Breast epithelium (tissue), 4 donors: ENCODE results near the gene FOXA2. TPM values are rescaled to one million over a fixed set of nuclear protein-coding genes. Genes with fewer than 3 reads are reported as not detected.

Source experiments
- DNase-seq, 2 donors: peaks; one replicate each; pipeline ENCODE4 v3.0.0-alpha.2; 2019; ENCODE audit warnings: low spot score in 2 of 2
- H3K27ac ChIP-seq, 2 donors: fragments of 200-600 bp; sonication (generic) in 1 of 2; one replicate each; pipeline ENCODE4 v1.5.1; 2016 to 2019; ENCODE audit warnings: mild to moderate bottlenecking in 1 of 2
- H3K27me3 ChIP-seq, 2 donors: fragments of 200-600 bp; sonication (generic) in 1 of 2; one replicate each; pipeline versions ENCODE4 v1.5.1 to v1.6.0; 2017 to 2019; ENCODE audit warnings: control low read depth in 1 of 2, mild to moderate bottlenecking in 1 of 2
- H3K36me3 ChIP-seq: fragments of 200-600 bp; one replicate; pipeline ENCODE4 v1.5.1; 2019
- H3K4me1 ChIP-seq, 2 donors: fragments of 200-600 bp; sonication (generic); one replicate each; pipeline ENCODE4 v1.5.1; 2016 to 2019; ENCODE audit warnings: control low read depth in 1 of 2
- H3K4me3 ChIP-seq, 3 donors: fragments of 200-600 bp; sonication (generic); 1 replicate in 2 of 3; 2 replicates in 1 of 3; pipeline ENCODE4 v1.5.1; 2016 to 2019; ENCODE audit warnings: mild to moderate bottlenecking in 3 of 3, moderate library complexity in 2 of 3
- H3K9me3 ChIP-seq, 2 donors: fragments of 200-600 bp; sonication (generic) in 1 of 2; one replicate each; pipeline ENCODE4 v1.5.1; 2016 to 2019; ENCODE audit warnings: control low read depth in 1 of 2
- POLR2A ChIP-seq: fragments of 450-650 bp; IDR thresholded peaks from one replicate; pipeline ENCODE4 v1.6.1; 2016; ENCODE audit warnings: antibody characterized with exemption, mild to moderate bottlenecking, moderate library complexity
- POLR2AphosphoS5 ChIP-seq, 3 donors: sonication (generic); formaldehyde crosslinking; IDR thresholded peaks; one replicate each; pipeline ENCODE4 v1.6.1; 2017; ENCODE audit warnings: antibody characterized with exemption in 3 of 3
- intact Hi-C: fragments of 100-400 bp; cut with DNase I; formaldehyde crosslinking; loops from one replicate; pipeline ENCODE4 v1.15.1; 2023; ENCODE audit warnings: low total_unique reads
- total RNA-seq, 3 donors: library from RNA; depleted of rRNA; stranded (reverse); fragments of >200 nt; gene quantifications; one replicate each; pipeline ENCODE4 v1.1.0, GENCODE V29; 2016
- TF ChIP-seq, protein P1 (sequence below), 3 donors: fragments of 450-650 bp; IDR thresholded peaks; one replicate each; pipeline ENCODE4 v1.5.1; 2016 to 2017; ENCODE audit warnings: antibody characterized with exemption in 3 of 3, mild to moderate bottlenecking in 3 of 3, moderate library complexity in 3 of 3

FOXA2 gene
- total RNA-seq, 3 donors from 2014 or later: not detected

DNA sequence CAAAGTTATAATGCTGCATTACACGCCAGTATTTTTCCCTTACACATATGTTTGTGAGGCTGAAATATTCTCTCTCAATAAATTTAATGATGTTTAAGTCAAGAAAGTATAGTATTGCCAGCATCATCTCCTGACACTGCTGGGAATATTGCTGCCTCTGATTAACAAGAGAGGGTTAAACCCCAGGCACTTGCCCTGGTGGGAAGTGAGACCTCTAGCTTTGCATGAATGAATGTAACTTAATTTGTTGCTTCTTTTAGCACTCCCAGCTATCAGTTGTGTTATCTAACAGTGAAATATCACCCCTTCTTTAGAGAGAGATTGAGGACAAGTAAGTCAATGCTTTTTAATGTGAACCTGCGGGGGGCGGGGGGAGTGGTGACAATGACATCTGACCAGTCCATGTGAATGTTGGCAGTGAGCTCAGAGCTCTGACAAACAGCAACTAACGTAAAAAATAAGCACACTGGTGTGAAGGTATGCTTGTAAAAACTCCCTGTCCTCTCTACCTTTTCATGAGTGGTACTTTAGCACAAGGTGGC is 9.8 kb downstream of the FOXA2 start:
- Histone ChIP-seq H3K9me3 (no peaks in the 10 kb centered on the region), H3K4me3 (no peak overlapping the region), H3K27ac (no peak overlapping the region), H3K4me1 (no peaks in the 10 kb centered on the region), H3K36me3 (no peaks in the 10 kb centered on the region), H3K27me3 (peaks cover 0 to 94% of the 10 kb centered on the region in 2 donors)
- TF ChIP-seq POLR2A (no peak), POLR2AphosphoS5 (IDR thresholded peaks at IDR 0.05) (no peak)
- TF ChIP-seq, protein P1, sequence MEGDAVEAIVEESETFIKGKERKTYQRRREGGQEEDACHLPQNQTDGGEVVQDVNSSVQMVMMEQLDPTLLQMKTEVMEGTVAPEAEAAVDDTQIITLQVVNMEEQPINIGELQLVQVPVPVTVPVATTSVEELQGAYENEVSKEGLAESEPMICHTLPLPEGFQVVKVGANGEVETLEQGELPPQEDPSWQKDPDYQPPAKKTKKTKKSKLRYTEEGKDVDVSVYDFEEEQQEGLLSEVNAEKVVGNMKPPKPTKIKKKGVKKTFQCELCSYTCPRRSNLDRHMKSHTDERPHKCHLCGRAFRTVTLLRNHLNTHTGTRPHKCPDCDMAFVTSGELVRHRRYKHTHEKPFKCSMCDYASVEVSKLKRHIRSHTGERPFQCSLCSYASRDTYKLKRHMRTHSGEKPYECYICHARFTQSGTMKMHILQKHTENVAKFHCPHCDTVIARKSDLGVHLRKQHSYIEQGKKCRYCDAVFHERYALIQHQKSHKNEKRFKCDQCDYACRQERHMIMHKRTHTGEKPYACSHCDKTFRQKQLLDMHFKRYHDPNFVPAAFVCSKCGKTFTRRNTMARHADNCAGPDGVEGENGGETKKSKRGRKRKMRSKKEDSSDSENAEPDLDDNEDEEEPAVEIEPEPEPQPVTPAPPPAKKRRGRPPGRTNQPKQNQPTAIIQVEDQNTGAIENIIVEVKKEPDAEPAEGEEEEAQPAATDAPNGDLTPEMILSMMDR (IDR thresholded peaks at IDR 0.05): no peak
- intact Hi-C loops: no loop called here
- DNase-seq: no peak

DNA sequence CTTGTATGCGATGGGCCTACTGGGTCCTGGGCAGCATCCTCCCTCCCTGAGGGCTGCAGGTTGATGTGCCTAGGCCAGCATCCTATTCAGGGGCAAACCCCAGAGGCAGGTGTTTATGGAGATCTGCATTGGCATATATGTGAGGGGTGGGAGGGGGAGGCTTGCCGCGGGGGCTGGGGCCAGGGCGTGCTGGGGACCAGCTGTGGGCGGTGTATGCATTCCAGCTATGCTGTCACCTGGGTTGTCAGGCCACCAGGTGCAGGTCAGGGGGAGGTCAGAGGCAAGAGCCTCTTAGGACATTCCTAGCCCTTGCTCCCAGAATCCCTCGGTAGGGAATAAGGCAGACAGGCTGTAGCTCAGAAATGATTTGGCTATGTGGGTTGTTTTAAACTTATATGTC is 11.9 kb downstream of the FOXA2 start:
- H3K4me1 ChIP-seq: no peaks in the 10 kb centered on the region
- no peak overlapping the region for H3K4me3 ChIP-seq
- no peak overlapping the region for H3K27ac ChIP-seq
- intact Hi-C loops: no loop called here
- H3K36me3 ChIP-seq: no peaks in the 10 kb centered on the region
- H3K27me3 ChIP-seq: peaks cover 0 to 93% of the 10 kb centered on the region in 2 donors
- no peaks in the 10 kb centered on the region for H3K9me3 ChIP-seq
- no peak for DNase-seq
- TF ChIP-seq POLR2A (no peak), POLR2AphosphoS5 (IDR thresholded peaks at IDR 0.05) (no peak)
- TF ChIP-seq, protein P1 (IDR thresholded peaks at IDR 0.05): no peak

DNA sequence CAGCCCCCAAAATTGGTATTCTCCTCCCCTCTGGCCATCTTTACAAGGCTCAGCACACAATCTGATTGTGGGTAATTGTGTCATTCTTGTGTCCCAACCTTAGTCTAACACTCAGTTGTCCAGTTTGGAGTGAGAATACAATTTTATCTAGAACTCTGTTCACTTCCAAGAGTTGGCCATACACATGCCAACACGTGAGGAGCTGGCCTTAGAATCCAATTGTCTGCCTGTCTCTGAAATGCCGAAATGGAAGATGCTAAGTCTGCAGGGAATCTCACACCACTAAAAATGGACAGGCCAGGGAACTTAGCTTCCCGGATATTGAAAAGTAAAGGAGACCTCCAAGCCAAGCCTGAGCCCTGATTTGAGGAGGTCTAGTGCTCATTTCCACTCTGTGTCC is 12.3 kb downstream of the FOXA2 start:
- DNase-seq: no peak
- Histone ChIP-seq H3K4me1 (no peaks in the 10 kb centered on the region), H3K9me3 (no peaks in the 10 kb centered on the region), H3K27me3 (peaks cover 0 to 93% of the 10 kb centered on the region in 2 donors), H3K27ac (no peak overlapping the region), H3K4me3 (no peak overlapping the region), H3K36me3 (no peaks in the 10 kb centered on the region)
- TF ChIP-seq, protein P1 (IDR thresholded peaks at IDR 0.05): no peak
- TF ChIP-seq POLR2AphosphoS5 (IDR thresholded peaks at IDR 0.05) (no peak), POLR2A (no peak)
- intact Hi-C loops: no loop called here

DNA sequence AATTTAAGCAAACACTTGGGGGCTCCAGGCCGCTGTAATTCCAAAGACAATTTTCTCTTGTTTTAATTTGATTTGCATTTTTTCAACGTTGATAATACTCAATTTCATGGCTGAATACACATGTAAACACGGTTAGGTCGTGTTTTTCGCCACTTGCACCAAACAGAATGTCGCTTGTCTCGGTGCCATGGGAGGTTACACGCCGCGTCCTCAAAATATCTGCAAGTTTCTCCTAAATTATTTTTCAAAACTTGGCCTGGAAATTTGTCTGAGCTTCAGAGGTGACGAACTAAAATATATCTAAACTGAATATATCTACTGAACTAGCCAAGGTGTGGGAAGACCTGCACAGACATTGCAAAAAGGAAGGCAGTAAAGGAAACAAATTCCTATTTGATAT is 15.0 kb downstream of the FOXA2 start:
- intact Hi-C loops: no loop called here
- peaks cover 0 to 92% of the 10 kb centered on the region in 2 donors for H3K27me3 ChIP-seq
- TF ChIP-seq, protein P1 (IDR thresholded peaks at IDR 0.05): no peak
- TF ChIP-seq POLR2AphosphoS5 (IDR thresholded peaks at IDR 0.05) (no peak), POLR2A (no peak)

DNA sequence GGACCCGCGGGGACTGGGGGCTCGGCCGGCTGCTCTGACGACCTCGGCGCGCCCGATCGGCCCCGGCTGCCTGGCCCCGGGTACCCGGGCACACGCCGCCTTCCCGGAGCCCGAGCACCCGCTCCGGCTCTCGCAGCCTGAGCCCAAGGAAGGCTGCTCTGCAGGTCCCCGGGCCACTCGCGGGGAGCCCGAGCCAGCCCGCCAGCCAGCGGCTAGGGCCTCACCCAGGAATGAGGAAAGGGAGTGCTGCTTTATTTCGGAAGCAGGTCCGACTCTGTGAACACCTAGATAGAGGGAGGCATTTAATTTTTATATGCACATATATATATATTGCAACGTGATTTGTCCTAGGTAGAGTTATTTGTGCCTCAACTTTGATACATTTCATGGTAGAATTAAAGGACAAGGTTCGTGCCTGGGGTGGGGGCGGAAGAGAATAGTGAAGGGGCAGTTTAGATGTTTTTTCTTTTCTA is 15.5 kb downstream of the FOXA2 start:
- no peak for DNase-seq
- Histone ChIP-seq H3K36me3 (no peaks in the 10 kb centered on the region), H3K27ac (no peak overlapping the region), H3K9me3 (no peaks in the 10 kb centered on the region), H3K27me3 (peaks cover 0 to 97% of the 10 kb centered on the region in 2 donors), H3K4me3 (no peak overlapping the region), H3K4me1 (no peaks in the 10 kb centered on the region)
- intact Hi-C loops: no loop called here
- TF ChIP-seq POLR2A (no peak), POLR2AphosphoS5 (IDR thresholded peaks at IDR 0.05) (no peak)
- TF ChIP-seq, protein P1 (IDR thresholded peaks at IDR 0.05): no peak

More for the DNA sequence above, 15.0 kb downstream of the FOXA2 start:
- H3K4me1 ChIP-seq: no peaks in the 10 kb centered on the region
- H3K27ac ChIP-seq: no peak overlapping the region
- H3K9me3 ChIP-seq: no peaks in the 10 kb centered on the region
- no peaks in the 10 kb centered on the region for H3K36me3 ChIP-seq
- no peak overlapping the region for H3K4me3 ChIP-seq
- no peak for DNase-seq
